Measurements from ENCODE around the gene RNF157. TPM values are rescaled to one million over a fixed set of nuclear protein-coding genes. Genes with fewer than 3 reads are reported as not detected.

Gene RNF157
- total and polyA plus RNA-seq, 9 of the 15 experiments (the other 6 are each of a cell fraction or from before 2014, with no cell fraction given), result 8.1 to 31.7 (median 20.8) TPM

DNA sequence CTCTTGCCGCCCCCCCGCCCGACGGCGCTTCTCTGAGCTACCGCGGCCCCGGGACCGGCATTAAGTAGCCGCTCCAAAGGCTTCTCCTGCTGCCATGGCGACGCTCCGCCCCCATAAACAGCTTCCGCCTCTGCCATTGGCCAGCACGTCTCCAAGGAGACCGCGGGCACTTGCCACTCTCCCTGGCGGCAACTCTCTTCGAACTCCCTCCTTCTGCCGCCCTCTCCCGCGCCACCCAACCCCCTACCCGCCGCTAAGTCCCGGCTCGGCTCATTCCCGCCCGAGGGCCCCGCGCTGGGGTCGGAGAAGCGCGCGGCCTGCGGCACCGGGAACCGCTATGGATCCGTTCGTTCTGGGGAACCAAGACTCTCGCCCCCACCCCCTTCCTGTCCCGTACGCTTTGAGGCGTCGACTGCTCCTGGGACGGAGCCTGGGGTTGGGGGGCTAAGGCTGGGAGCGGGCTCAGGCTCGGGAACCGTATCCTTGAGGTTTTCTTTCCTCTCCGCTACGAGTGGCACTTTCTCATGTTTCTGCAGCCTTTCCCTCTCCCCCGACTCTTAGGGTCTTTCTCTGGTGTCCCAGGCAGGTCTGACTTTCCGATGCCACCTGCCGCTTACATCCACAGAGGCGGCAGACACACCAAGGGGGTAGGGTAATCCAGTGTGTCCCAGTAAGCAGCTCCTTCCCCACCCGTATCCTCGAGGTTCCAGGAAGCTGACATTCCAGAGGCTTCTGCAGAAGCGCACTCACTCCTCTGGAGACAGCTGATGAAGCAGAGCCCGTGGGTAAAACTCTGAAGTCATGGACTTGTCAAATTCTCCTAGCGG is 98.9 kb downstream of the RNF157 start, which contains the start of gene FOXJ1 (continued):
- TF ChIP-seq, protein P1, sequence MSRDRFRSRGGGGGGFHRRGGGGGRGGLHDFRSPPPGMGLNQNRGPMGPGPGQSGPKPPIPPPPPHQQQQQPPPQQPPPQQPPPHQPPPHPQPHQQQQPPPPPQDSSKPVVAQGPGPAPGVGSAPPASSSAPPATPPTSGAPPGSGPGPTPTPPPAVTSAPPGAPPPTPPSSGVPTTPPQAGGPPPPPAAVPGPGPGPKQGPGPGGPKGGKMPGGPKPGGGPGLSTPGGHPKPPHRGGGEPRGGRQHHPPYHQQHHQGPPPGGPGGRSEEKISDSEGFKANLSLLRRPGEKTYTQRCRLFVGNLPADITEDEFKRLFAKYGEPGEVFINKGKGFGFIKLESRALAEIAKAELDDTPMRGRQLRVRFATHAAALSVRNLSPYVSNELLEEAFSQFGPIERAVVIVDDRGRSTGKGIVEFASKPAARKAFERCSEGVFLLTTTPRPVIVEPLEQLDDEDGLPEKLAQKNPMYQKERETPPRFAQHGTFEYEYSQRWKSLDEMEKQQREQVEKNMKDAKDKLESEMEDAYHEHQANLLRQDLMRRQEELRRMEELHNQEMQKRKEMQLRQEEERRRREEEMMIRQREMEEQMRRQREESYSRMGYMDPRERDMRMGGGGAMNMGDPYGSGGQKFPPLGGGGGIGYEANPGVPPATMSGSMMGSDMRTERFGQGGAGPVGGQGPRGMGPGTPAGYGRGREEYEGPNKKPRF (IDR thresholded peaks at IDR 0.05; ENCODE audit: low read depth, low read length), result no peak
- TF ChIP-seq, protein P2, sequence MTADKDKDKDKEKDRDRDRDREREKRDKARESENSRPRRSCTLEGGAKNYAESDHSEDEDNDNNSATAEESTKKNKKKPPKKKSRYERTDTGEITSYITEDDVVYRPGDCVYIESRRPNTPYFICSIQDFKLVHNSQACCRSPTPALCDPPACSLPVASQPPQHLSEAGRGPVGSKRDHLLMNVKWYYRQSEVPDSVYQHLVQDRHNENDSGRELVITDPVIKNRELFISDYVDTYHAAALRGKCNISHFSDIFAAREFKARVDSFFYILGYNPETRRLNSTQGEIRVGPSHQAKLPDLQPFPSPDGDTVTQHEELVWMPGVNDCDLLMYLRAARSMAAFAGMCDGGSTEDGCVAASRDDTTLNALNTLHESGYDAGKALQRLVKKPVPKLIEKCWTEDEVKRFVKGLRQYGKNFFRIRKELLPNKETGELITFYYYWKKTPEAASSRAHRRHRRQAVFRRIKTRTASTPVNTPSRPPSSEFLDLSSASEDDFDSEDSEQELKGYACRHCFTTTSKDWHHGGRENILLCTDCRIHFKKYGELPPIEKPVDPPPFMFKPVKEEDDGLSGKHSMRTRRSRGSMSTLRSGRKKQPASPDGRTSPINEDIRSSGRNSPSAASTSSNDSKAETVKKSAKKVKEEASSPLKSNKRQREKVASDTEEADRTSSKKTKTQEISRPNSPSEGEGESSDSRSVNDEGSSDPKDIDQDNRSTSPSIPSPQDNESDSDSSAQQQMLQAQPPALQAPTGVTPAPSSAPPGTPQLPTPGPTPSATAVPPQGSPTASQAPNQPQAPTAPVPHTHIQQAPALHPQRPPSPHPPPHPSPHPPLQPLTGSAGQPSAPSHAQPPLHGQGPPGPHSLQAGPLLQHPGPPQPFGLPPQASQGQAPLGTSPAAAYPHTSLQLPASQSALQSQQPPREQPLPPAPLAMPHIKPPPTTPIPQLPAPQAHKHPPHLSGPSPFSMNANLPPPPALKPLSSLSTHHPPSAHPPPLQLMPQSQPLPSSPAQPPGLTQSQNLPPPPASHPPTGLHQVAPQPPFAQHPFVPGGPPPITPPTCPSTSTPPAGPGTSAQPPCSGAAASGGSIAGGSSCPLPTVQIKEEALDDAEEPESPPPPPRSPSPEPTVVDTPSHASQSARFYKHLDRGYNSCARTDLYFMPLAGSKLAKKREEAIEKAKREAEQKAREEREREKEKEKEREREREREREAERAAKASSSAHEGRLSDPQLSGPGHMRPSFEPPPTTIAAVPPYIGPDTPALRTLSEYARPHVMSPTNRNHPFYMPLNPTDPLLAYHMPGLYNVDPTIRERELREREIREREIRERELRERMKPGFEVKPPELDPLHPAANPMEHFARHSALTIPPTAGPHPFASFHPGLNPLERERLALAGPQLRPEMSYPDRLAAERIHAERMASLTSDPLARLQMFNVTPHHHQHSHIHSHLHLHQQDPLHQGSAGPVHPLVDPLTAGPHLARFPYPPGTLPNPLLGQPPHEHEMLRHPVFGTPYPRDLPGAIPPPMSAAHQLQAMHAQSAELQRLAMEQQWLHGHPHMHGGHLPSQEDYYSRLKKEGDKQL (CRISPR knock-in tag; IDR thresholded peaks at IDR 0.05; ENCODE audit: borderline replicate concordance), result no peak
- TF ChIP-seq HDAC2 (IDR thresholded peaks at IDR 0.05), result 0 out of 2 replicates have a peak, but pooled peaks have one; percentile 37
- TF ChIP-seq ESRRA (IDR thresholded peaks at IDR 0.05; ENCODE audit: borderline replicate concordance, low read depth), result no peak
- TF ChIP-seq KLF13 (tag; IDR thresholded peaks at IDR 0.05; ENCODE audit: borderline replicate concordance, low read depth), result no peak
- no peak for TF ChIP-seq KLF10 (CRISPR knock-in tag; IDR thresholded peaks at IDR 0.05)
- TF ChIP-seq, protein P3, sequence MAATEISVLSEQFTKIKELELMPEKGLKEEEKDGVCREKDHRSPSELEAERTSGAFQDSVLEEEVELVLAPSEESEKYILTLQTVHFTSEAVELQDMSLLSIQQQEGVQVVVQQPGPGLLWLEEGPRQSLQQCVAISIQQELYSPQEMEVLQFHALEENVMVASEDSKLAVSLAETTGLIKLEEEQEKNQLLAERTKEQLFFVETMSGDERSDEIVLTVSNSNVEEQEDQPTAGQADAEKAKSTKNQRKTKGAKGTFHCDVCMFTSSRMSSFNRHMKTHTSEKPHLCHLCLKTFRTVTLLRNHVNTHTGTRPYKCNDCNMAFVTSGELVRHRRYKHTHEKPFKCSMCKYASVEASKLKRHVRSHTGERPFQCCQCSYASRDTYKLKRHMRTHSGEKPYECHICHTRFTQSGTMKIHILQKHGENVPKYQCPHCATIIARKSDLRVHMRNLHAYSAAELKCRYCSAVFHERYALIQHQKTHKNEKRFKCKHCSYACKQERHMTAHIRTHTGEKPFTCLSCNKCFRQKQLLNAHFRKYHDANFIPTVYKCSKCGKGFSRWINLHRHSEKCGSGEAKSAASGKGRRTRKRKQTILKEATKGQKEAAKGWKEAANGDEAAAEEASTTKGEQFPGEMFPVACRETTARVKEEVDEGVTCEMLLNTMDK (IDR thresholded peaks at IDR 0.05; ENCODE audit: borderline replicate concordance, insufficient read depth, low read depth, low read length, poor library complexity, severe bottlenecking), result no peak
- TF ChIP-seq ZNF707 (CRISPR knock-in tag; conservative IDR thresholded peaks at IDR 0.05), result no peak
- TF ChIP-seq SMARCA5 (IDR thresholded peaks at IDR 0.05), result no peak
- TF ChIP-seq, protein P4, sequence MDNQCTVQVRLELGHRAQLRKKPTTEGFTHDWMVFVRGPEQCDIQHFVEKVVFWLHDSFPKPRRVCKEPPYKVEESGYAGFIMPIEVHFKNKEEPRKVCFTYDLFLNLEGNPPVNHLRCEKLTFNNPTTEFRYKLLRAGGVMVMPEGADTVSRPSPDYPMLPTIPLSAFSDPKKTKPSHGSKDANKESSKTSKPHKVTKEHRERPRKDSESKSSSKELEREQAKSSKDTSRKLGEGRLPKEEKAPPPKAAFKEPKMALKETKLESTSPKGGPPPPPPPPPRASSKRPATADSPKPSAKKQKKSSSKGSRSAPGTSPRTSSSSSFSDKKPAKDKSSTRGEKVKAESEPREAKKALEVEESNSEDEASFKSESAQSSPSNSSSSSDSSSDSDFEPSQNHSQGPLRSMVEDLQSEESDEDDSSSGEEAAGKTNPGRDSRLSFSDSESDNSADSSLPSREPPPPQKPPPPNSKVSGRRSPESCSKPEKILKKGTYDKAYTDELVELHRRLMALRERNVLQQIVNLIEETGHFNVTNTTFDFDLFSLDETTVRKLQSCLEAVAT (IDR thresholded peaks at IDR 0.05), result no peak
- TF ChIP-seq, protein P5, sequence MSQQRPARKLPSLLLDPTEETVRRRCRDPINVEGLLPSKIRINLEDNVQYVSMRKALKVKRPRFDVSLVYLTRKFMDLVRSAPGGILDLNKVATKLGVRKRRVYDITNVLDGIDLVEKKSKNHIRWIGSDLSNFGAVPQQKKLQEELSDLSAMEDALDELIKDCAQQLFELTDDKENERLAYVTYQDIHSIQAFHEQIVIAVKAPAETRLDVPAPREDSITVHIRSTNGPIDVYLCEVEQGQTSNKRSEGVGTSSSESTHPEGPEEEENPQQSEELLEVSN (IDR thresholded peaks at IDR 0.05; ENCODE audit: borderline replicate concordance in 1 of 2, extremely low read depth in 1 of 2, insufficient read depth in 1 of 2, insufficient read length in 1 of 2, low read depth in 1 of 2, low read length in 1 of 2, poor library complexity in 1 of 2, severe bottlenecking in 1 of 2), result peak in 1 of 2 experiments; percentile 57
- no peak for TF ChIP-seq KAT8 (IDR thresholded peaks at IDR 0.05; ENCODE audit: low read depth)
- TF ChIP-seq KDM4B (IDR thresholded peaks at IDR 0.05; ENCODE audit: borderline replicate concordance in 2 of 2, low read depth in 1 of 2), result no peak
